MCF 10A (cell line): Measurements from ENCODE around the gene PCSK5. TPM values are rescaled to one million over a fixed set of nuclear protein-coding genes. Genes with fewer than 3 reads are reported as not detected.

Experiments
- Bru-seq: library from RNA; stranded (reverse); fragments of 400-500 nt; gene quantifications from one replicate; lab custom pipeline; 2021; lab: Mats Ljungman, UMichigan
- BruChase-seq, 2 experiments: library from RNA; stranded (reverse); fragments of 400-500 nt; gene quantifications; one replicate each; lab custom pipeline; 2021; lab: Mats Ljungman, UMichigan
- BruUV-seq: library from RNA; stranded (reverse); fragments of 400-500 nt; replicated peaks from 2 replicates; lab custom pipeline; 2021; lab: Mats Ljungman, UMichigan
- CTCF ChIA-PET: fragments of 300-600 bp; sonication (Branson Sonifier 250); formaldehyde crosslinking; extraction: SDS; loops from one replicate; lab custom pipeline; 2021; ENCODE audit warnings: antibody characterized with exemption, inconsistent platforms; lab: Yijun Ruan, JAX
- POLR2A ChIA-PET: fragments of 300-600, 350-650 bp; sonication (Branson Sonifier 250); formaldehyde crosslinking; extraction: SDS; loops from one replicate; lab custom pipeline; 2020; ENCODE audit warnings: antibody characterized with exemption, inconsistent platforms; lab: Yijun Ruan, JAX
- DNase-seq: peaks from one replicate; pipeline ENCODE4 v3.0.0-alpha.2; 2018; ENCODE audit not compliant: unreplicated experiment
- H3K27ac Mint-ChIP-seq: one replicate; pipeline ENCODE4 v1.8.0; 2022; ENCODE audit warnings: mild to moderate bottlenecking, low read depth, mixed read lengths; ENCODE audit not compliant: unreplicated experiment
- H3K27me3 Mint-ChIP-seq: one replicate; pipeline ENCODE4 v1.8.0; 2022; ENCODE audit warnings: mixed read lengths; ENCODE audit not compliant: insufficient read depth, unreplicated experiment
- H3K36me3 Mint-ChIP-seq: one replicate; pipeline ENCODE4 v1.8.0; 2022; ENCODE audit warnings: mild to moderate bottlenecking, moderate library complexity, mixed read lengths; ENCODE audit not compliant: insufficient read depth, unreplicated experiment
- H3K4me1 Mint-ChIP-seq: one replicate; pipeline ENCODE4 v1.8.0; 2022; ENCODE audit warnings: mixed read lengths; ENCODE audit not compliant: insufficient read depth, unreplicated experiment
- H3K4me3 Mint-ChIP-seq: one replicate; pipeline ENCODE4 v1.8.0; 2022; ENCODE audit warnings: mild to moderate bottlenecking, moderate library complexity, mixed read lengths; ENCODE audit not compliant: unreplicated experiment
- H3K9me3 Mint-ChIP-seq: one replicate; pipeline ENCODE4 v1.8.0; 2022; ENCODE audit warnings: mixed read lengths; ENCODE audit not compliant: unreplicated experiment
- CTCF ChIP-seq: fragments of 200-600 bp; IDR thresholded peaks from one replicate; pipeline ENCODE4 v1.8.0; 2022; ENCODE audit warnings: antibody characterized with exemption, mild to moderate bottlenecking; ENCODE audit not compliant: unreplicated experiment
- intact Hi-C: fragments of 100-400 bp; cut with micrococcal nuclease; formaldehyde crosslinking; loops from 2 replicates; pipeline ENCODE4 v1.14.1; 2022
- long read RNA-seq: library from polyadenylated mRNA; stranded (forward); transcript quantifications from one replicate; pipeline ENCODE4 v2.0.0, GENCODE V29; 2022
- total RNA-seq: library from RNA; stranded (reverse); gene quantifications from 2 replicates; pipeline ENCODE4 v1.2.3, GENCODE V29; 2022

PCSK5 gene
- total RNA-seq (0.20 TPM in 1 of 2 replicates, not detected in the other), Bru-seq, nascent RNA (percentile 12 among the genes with signal in this experiment), BruChase-seq, experiment 1, labeled RNA remaining after a 6-hour chase (percentile 6 among the genes with signal in this experiment), BruChase-seq, experiment 2, labeled RNA remaining after a 2-hour chase (percentile 8 among the genes with signal in this experiment)
- long read RNA-seq, full-length matches to known transcripts = 1 of 2 reads
- long read RNA-seq, partial matches to known transcripts = 0 of 2 reads
- long read RNA-seq, other reads (novel, unspliced or antisense) = 1 of 2 reads

DNA sequence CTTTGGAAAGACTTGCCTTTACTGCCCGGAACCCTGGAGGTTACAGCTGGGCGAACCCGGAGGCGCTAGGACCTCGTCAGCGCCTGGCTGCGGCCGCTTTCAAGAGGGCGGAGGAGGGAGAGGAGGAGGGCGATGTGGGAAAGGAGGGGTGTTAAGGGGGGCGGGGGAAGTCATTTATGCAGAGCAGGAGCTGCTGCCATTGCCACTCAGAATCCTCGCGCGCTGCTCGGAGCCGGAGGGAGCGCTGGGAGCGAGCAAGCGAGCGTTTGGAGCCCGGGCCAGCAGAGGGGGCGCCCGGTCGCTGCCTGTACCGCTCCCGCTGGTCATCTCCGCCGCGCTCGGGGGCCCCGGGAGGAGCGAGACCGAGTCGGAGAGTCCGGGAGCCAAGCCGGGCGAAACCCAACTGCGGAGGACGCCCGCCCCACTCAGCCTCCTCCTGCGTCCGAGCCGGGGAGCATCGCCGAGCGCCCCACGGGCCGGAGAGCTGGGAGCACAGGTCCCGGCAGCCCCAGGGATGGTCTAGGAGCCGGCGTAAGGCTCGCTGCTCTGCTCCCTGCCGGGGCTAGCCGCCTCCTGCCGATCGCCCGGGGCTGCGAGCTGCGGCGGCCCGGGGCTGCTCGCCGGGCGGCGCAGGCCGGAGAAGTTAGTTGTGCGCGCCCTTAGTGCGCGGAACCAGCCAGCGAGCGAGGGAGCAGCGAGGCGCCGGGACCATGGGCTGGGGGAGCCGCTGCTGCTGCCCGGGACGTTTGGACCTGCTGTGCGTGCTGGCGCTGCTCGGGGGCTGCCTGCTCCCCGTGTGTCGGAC lies at the start of gene PCSK5:
PCSK5 (plus strand) TSS at position 202 of the 805 bp plus-strand sequence; CDS start at position 711, 509 bp downstream.
- TF ChIP-seq CTCF = no peak
- DNase-seq = peak; percentile 85
- H3K27ac Mint-ChIP-seq = no peak within 1 kb of the TSS
- POLR2A ChIA-PET = interaction anchor here (1.0 to 1.1 kb wide), 2 partner anchors 41 to 503 kb away, joined by 3 to 8 read pairs; partner anchors contain the start of gene RFK
- peaks cover 13% of the 10 kb centered on the region for H3K4me1 Mint-ChIP-seq
- peak within 1 kb of the TSS; percentile 82 for H3K4me3 Mint-ChIP-seq
- no peaks in the 10 kb centered on the region for H3K36me3 Mint-ChIP-seq
- CTCF ChIA-PET = interaction anchor here (0.6 to 1.1 kb wide), 6 partner anchors 13 to 940 kb away, joined by 3 to 7 read pairs (median 4); no protein-coding TSS in a partner anchor
- no peaks in the 10 kb centered on the region for H3K9me3 Mint-ChIP-seq
- intact Hi-C loops = loop anchor here (10.0 kb wide), 1 partner anchor 414 kb away; no protein-coding TSS in a partner anchor
- H3K27me3 Mint-ChIP-seq = peaks cover 28% of the 10 kb centered on the region
- no TSS peak for BruUV-seq

DNA sequence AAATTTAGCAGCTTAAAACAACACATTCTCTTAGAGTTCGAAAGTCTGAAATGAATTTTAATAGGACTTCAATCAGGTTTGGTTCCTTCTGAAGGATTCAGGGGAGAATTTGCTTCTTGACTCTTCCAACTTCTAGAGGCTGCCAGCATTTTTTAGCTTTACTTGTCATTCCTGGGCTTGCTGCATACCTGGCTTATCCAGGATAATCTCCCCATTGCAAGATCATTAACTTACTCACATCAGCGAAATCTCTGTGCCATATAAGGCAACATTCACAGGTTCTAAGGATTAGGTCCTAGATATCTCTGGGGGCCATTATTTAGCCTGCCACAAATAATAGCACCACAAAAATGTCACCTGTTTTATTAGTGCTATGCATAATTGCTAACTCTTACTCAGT lies 46.2 kb upstream of the PCSK5 start:
- Mint-ChIP-seq H3K27ac (no peak overlapping the region), H3K4me1 (no peaks in the 10 kb centered on the region), H3K4me3 (no peak overlapping the region), H3K36me3 (no peaks in the 10 kb centered on the region), H3K27me3 (no peaks in the 10 kb centered on the region), H3K9me3 (peaks cover 6% of the 10 kb centered on the region)
- no peak for TF ChIP-seq CTCF
- BruUV-seq = no TSS peak
- DNase-seq = no peak
- POLR2A ChIA-PET = no interaction called here
- CTCF ChIA-PET = interaction anchor here (0.5 to 1.1 kb wide), 5 partner anchors 22 to 606 kb away, joined by 3 to 7 read pairs (median 4); no protein-coding TSS in a partner anchor
- intact Hi-C loops = no loop called here

DNA sequence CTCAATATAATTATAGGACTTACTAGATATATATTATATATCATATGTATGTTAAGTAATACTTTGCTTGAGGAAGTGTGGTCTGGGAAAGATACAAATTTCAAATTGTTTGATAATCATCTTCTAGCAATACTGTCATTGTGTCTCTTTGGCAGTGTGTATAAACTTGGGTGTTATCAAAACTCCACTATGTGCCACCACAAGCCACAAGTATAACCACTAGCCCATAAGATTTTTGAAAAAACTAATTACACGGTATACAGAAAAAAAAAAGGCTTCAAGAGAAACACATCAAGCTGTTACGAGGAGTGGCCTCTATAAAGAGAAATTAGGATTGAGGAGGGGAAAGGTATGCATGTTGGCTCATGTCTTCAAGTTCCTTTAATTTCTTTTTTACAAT lies 44.7 kb upstream of the PCSK5 start:
- ChIA-PET POLR2A (no interaction called here), CTCF (interaction anchor here (1.5 kb wide), 1 partner anchor 15 kb away, joined by 4 read pairs; no protein-coding TSS in a partner anchor)
- no peak for TF ChIP-seq CTCF
- BruUV-seq = no TSS peak
- H3K27ac Mint-ChIP-seq = no peak overlapping the region
- intact Hi-C loops = no loop called here
- H3K27me3 Mint-ChIP-seq = no peaks in the 10 kb centered on the region
- peaks cover 12% of the 10 kb centered on the region for H3K9me3 Mint-ChIP-seq
- H3K36me3 Mint-ChIP-seq = no peaks in the 10 kb centered on the region
- DNase-seq = no peak
- no peak overlapping the region for H3K4me3 Mint-ChIP-seq
- H3K4me1 Mint-ChIP-seq = no peaks in the 10 kb centered on the region

GRCh38 chr9:75847085-75847484 lies 43.4 kb upstream of the PCSK5 start:
- no peak overlapping the region for H3K4me3 Mint-ChIP-seq
- intact Hi-C loops = no loop called here
- no peak for DNase-seq
- H3K9me3 Mint-ChIP-seq = peaks cover 17% of the 10 kb centered on the region
- no peak for TF ChIP-seq CTCF
- BruUV-seq = no TSS peak
- no peak overlapping the region for H3K27ac Mint-ChIP-seq
- H3K4me1 Mint-ChIP-seq = no peaks in the 10 kb centered on the region
- ChIA-PET POLR2A (no interaction called here), CTCF (interaction anchor here (0.6 to 1.5 kb wide), 2 partner anchors 13 to 160 kb away, joined by 3 to 4 read pairs; no protein-coding TSS in a partner anchor)
- no peaks in the 10 kb centered on the region for H3K36me3 Mint-ChIP-seq
- H3K27me3 Mint-ChIP-seq = no peaks in the 10 kb centered on the region
